Fibroblast of skin of left biceps (primary cell): ENCODE results near the gene KIF17.

ENCODE experiments used
- DNase-seq, 2 experiments: peaks; one replicate each; pipeline ENCODE4 v3.0.0-alpha.2; 2013; ENCODE audit warnings: low read depth in 2 of 2

The KIF17 gene

DNA sequence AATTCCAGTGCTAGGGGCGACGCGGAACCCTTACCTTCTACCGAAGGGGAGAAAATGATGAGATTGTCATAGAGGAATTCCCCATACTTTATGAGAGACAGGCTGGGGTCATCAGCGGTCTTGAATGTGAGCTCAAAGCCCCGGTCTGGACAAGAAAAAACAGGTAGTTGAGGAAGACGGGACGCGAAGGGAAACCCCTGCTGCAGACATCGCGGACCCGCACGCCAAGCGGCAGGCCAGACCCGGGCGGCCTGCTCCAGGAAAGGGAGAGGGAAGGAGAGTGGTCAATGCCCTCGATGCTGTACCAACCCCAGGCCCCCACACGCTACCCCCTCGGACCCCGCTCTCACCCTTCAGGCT, 57.0 kb downstream of the KIF17 start:
- DNase-seq = no peak

DNA sequence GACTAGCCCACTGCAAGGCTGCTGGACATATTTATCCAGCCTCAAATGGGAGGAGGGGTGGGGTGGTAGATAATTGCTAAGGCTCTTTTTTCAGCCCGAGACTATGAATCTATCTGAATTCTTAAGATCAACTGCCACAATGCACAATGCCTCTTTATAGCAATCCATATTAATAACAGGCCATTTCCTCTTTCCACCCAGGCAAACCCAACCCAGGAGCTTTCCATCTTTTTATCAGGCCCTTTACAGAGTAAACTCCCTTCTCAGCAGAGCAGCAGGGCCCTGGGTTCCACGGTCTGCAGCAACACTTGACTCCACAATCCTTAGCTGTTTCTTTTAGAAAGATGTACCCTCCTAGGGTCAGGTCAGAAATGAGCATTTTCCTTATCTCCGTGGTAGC, 57.4 kb downstream of the KIF17 start:
- DNase-seq = no peak

DNA sequence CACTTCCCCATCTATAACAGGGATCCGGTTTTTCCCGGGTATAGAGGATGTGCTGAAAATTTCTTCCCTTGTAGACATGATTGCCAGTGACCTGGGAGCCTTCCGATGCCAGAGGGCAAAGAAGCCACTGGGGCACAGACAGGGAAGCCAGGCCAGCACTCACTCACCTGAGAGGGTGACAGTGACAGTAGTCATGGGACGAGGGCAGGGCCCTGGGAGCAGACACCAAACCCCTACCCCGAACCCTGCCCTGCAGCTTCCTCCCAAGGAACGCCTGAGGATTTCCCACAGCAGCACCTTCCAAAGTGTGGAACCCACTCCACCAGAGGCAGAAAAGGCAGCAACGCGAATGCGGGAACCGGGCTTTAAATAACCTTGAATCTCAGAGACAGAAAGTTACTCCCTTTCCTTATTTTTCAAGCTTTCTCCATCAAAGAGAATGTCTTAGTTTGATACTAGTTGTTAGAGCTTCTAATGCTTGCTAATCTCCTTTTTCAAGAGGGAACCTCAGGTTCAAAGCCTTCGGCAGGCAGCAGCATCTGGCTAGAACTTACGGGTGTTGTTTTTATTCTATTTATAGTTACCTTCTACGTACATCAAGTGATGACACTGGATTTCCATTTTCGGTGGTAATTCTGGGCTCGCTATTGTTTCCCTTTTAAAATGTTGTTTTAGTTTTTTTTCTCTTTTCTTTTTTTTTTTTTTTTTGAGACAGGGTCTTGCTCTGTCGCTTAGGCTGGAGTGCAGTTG, 59.5 kb downstream of the KIF17 start:
- no peak for DNase-seq

GRCh38 chr1:20657024-20657423, 60.8 kb downstream of the KIF17 start:
- DNase-seq = no peak

DNA sequence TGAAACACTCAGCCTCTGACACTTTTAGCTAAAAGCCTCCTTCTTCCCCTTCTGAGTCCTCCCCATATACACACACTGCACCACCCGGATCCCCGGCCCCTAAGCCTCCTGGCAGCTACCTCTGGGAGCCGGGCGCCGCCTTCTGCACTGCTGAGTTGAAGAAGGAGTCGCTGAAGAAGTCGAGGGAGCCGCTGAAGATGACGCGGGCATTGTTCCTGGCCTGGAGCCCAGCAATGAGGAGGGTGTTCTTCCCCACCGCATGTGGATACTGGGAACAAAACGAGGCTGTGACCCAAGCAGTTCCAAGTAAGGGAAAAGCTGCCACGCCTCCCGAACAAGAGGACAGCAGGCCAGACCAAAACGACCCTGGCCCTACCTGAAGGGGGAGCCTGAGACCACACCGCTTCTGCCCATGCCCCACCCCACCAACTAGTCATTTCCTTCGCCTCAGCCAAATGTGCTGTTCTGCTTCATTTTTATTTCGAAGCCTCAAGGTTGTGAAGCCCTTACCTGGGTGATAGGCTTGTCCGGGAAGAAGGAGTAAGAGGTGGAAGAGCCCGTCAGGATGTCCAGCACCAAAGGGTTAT, 63.6 kb downstream of the KIF17 start:
- no peak for DNase-seq

DNA sequence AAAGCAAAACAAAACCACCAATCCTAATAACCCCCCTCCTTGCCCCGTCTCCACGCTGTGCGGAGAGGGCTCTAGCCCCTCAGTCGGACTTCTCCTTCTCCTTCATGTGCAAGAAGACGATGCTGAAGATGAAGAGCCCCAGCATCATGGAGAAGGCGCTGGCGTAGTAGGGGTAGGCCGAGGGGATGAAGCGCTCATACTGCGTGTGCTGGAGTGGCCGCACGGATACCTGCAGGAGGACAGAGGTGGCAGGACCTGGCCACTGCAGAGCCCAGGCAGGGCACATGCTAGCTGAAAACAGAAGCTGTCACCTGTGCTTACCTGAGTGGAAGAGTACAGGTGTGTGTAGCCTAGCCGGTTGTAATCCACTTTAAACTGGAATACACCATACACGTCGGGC, 65.5 kb downstream of the KIF17 start:
- no peak for DNase-seq

- no peak for DNase-seq
Observed at GRCh38 chr1:20648946-20649345, 68.9 kb downstream of the KIF17 start.

DNA sequence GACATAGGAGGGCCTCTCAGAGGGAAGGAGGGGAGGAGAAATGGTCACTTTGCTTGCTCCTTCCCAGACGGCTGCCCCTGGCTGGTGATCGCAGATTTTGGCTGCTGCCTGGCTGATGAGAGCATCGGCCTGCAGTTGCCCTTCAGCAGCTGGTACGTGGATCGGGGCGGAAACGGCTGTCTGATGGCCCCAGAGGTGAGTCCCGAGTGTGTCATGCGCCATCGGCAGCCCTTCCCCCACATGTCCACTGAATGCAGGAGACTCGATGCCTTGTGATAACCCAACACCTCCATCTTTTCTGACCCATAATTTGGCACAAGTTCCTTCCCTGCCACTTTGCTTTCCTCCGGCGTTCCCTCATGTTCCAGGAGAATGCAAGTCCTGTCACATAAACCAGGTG, 69.4 kb downstream of the KIF17 start:
- DNase-seq = no peak

DNA sequence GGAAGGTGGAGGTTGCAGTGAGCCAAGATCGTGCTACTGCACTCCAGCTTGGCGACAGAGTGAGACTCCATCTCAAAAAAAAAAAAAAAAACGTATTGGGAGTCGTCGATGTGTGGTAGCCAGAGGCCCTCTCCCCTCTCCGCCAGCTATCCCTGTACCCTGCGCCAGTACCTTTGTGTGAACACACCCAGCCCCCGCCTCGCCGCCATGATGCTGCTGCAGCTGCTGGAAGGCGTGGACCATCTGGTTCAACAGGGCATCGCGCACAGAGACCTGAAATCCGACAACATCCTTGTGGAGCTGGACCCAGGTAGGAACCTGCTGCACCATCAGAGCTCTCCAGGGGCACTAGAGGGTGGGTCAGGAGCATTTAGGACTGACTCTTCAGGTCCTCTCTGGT, 72.4 kb downstream of the KIF17 start:
- DNase-seq = no peak

GRCh38 chr1:20644416-20644815, 73.4 kb downstream of the KIF17 start:
- DNase-seq = no peak

DNA sequence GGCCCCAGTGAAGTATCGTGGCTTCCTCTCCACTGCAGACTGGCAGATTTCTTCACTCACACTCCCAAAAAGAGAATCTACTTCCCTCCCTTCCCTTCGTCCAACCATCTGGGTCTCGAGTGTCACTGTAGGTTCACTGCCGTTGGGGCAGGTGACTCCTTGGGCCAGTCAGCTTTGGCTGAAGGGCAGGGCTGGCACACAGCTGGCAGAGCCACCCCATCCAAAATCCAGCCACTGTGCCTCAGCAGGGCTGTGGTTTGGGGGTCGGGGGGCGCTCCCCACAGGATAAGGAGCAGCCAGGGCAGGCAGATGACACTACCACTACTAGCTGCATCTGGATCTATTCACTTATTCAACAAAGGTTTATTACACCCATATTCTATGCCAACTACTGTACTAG, 74.7 kb downstream of the KIF17 start:
- no peak for DNase-seq

DNA sequence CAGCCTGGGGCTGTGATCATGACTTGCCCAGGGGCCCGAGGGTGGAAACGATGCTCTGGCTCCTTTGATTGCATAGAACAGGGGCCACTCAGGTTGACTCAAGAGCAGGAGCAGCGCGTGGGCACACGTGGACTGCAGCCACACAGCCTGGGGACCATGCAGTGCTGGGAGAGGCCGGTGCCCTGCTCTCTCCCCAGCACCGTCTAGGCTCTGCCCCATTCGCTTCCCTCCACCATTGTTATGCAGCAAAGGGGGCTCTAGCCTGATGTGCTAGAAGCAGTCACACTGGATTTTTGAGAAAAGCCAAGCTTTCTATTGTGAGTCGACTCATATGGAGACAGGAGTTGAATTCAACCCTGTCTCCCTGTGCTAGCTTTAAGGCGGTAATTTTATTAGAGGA, 75.8 kb downstream of the KIF17 start:
- DNase-seq = no peak

- DNase-seq = no peak
Observed at GRCh38 chr1:20640183-20640597, 77.6 kb downstream of the KIF17 start.

DNA sequence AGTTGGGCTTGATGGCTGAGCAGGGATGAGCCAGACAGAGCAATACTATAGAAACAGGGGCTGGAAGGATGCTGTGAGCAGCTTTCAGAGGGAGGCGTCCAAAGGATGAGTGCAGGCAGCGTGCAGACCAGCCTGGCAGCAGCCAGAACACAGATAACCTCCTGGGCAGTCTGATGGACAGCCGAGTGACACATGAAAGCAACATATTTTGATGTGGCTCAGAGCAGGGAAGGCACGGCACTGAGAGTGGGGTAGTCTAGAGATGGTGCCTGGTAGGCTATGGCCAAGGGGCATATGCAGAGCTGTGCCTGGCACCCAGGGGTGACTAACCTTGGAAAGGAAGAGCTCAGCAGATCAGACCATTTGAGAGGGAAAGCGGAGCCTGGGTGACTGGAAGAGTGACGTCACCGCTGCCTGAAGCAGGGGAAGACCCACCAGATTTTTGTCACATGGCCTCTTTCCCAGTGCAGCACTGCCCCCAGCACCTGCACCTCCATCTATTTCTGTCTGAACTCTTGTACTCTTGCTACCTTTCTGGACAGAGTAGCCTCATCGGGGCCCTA, 80.9 kb downstream of the KIF17 start:
- DNase-seq = no peak

GRCh38 chr1:20634594-20635084, 83.2 kb downstream of the KIF17 start:
- no peak for DNase-seq

GRCh38 chr1:20634065-20634593, 83.7 kb downstream of the KIF17 start:
- no peak for DNase-seq

- DNase-seq = no peak
Observed at GRCh38 chr1:20633190-20634064, 84.4 kb downstream of the KIF17 start, which contains the start of gene PINK1. PINK1 (plus strand) TSS chr1:20633458; CDS start chr1:20633549, 91 bp downstream.

DNA sequence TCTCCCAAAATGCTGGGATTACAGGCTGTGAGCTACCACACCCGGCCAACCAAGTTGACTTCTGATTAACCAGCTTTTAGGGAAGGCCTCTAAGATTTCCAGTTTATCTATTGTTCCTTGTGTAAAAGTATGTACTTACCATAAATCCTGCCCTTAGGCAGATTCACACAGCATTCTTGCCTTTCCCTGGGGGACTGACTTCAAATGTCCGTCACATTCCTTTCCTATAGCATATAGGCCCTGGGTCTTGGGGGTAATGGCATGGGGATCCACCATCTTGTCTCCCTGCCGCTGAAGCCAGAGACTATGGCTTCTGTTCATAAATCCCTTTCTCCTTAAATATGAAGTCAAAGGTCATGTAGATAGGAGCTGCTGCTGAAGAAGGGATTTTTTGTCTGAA, 85.4 kb downstream of the KIF17 start:
- DNase-seq = no peak

- DNase-seq = no peak
Observed at GRCh38 chr1:20630729-20631128, 87.1 kb downstream of the KIF17 start.

DNA sequence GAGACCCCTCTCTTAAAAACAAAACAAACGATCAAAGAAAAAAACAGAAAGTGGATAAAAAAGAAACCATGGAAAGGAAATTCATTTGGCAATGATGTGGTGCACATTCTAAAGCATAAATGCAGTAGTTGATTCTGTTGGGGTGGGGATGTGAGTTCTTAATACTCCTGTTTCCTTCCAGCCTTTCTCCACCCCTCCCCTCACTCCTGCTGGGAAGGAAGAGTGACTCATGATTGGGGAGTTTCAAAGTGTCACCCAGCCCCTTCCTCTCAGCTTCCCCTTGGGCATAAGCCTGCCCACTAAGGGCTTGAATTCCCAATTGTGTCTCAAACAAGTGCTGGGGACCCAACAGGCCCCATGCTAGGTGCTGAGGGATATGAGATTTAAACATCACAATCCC, 91.3 kb downstream of the KIF17 start:
- DNase-seq = no peak

DNA sequence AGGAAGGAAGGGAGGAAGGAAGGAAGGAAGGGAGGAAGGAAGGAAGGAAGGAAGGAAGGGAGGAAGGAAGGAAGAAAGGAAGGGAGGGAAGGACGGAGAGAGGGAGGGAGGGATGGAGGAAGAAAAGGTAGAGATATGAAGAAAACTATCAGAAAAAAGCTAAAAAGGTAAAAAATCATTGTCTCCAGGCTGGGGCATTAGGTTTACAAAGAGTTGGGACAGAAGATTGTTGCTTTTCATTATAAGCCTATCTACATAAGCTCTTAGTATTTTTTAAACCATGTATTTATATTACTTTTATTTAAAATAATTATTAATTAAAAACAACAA, 91.7 kb downstream of the KIF17 start:
- DNase-seq = no peak
